ENCODE results near the gene PRKCA. TPM values are rescaled to one million over a fixed set of nuclear protein-coding genes. Genes with fewer than 3 reads are reported as not detected.
A peak's percentile ranks its signal among the peaks of the same experiment; 100 is the strongest.

PRKCA gene
- total and polyA plus RNA-seq, 9 of the 15 experiments (the other 6 are each of a cell fraction or from before 2014, with no cell fraction given) = 3.2 to 33.0 (median 17.8) TPM

DNA sequence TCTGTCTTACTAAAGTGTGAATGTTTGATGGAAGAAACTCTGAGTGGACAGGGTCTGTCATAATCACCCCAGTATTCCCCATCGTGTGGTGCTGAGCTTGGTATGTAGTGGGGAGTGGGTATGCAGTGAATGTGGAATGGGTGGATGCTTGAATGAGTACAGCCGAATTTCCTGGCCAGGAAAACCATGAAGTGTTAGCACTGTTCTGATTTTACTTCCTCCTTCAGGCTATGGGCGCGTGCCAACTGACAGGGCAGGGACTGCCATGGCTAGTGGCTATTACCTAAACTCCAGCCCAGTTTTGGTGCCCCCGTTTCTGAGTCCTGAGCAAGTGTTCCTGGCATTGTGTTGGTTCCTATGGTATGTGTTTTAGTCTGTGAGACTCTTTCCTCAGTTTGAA is 48.6 kb downstream of the PRKCA start (continued):
- TF ChIP-seq CCNT2 (IDR thresholded peaks at IDR 0.05; ENCODE audit: borderline replicate concordance, extremely low read depth, insufficient read length, low read depth, low read length) = no peak
- no peak for TF ChIP-seq RFX5 (IDR thresholded peaks at IDR 0.05; ENCODE audit: low read depth, low read length)
- TF ChIP-seq SETDB1 (IDR thresholded peaks at IDR 0.05; ENCODE audit: low read length) = no peak

DNA sequence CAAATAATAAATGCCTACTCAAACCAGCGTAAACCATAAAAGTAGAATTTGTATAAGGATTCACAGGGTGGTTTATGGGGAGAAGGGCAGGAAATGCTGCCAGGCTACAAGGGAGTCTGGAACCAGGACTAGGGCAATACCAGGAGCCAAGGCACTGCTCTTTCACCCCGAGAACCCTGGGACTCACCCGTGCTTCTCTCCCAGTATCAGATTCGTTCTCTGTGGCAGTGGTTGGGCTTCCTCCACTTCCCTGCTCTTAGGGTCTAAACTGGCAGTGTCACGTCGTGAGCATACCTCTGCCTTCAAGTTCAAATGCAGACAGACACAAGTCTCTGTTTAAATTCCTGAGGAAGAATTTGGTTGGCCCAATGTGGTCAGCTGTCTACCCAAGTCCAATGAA is 49.3 kb downstream of the PRKCA start:
- H3K79me2 ChIP-seq (ENCODE audit: control insufficient read depth, insufficient read depth, low read length) = peaks cover 64% of the 10 kb centered on the region
- no TSS peak for BruUV-seq (replicated peaks)
- H3K9me3 ChIP-seq (replicated peaks; ENCODE audit: control insufficient read depth, insufficient read depth, low read depth, low read length) = no peaks in the 10 kb centered on the region
- intact Hi-C loops (cut with micrococcal nuclease) = no loop called here
- H3K27me3 ChIP-seq (ENCODE audit: control insufficient read depth in 2 of 2, insufficient read depth in 2 of 2, low read length in 2 of 2) = no peaks in the 10 kb centered on the region
- no peak for DNase-seq (ENCODE audit: extremely low read depth in 1 of 4, low spot score in 3 of 4)
- FAIRE-seq = no peak
- peak overlapping the region; percentile 38; the same call in 1 of the 3 replicates for H3K27ac ChIP-seq (ENCODE audit: extremely low read depth, low read depth, low read length)
- no peak overlapping the region for H3K4me3 ChIP-seq
- no peaks in the 10 kb centered on the region for H3K36me3 ChIP-seq (ENCODE audit: control insufficient read depth, insufficient read depth, low read length)
- peaks cover 21 to 53% of the 10 kb centered on the region in 2 experiments for H3K4me1 ChIP-seq (replicated peaks in 1 of 2; ENCODE audit: control insufficient read depth in 2 of 2, insufficient read depth in 2 of 2, low read length in 2 of 2)
- ChIA-PET CTCF (ENCODE audit: low intra/inter-chr PET ratio) (no interaction called here), POLR2A (interaction anchor here (0.6 to 1.4 kb wide), 4 partner anchors 12 to 211 kb away, joined by 3 to 4 read pairs (median 3); no protein-coding TSS in a partner anchor)
- TF ChIP-seq, protein P1, sequence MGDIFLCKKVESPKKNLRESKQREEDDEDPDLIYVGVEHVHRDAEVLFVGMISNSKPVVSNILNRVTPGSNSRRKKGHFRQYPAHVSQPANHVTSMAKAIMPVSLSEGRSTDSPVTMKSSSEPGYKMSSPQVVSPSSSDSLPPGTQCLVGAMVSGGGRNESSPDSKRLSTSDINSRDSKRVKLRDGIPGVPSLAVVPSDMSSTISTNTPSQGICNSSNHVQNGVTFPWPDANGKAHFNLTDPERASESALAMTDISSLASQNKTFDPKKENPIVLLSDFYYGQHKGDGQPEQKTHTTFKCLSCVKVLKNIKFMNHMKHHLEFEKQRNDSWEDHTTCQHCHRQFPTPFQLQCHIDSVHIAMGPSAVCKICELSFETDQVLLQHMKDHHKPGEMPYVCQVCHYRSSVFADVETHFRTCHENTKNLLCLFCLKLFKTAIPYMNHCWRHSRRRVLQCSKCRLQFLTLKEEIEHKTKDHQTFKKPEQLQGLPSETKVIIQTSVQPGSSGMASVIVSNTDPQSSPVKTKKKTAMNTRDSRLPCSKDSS (IDR thresholded peaks at IDR 0.05; ENCODE audit: low read depth, partially characterized antibody) = no peak
- TF ChIP-seq EHMT2 (IDR thresholded peaks at IDR 0.05) (no peak), ZC3H11A (IDR thresholded peaks at IDR 0.05; ENCODE audit: low read depth, low read length) (no peak), SMARCE1 (IDR thresholded peaks at IDR 0.05) (no peak), CBX1 (IDR thresholded peaks at IDR 0.05; ENCODE audit: low read depth) (no peak)
- TF ChIP-seq, protein P2, sequence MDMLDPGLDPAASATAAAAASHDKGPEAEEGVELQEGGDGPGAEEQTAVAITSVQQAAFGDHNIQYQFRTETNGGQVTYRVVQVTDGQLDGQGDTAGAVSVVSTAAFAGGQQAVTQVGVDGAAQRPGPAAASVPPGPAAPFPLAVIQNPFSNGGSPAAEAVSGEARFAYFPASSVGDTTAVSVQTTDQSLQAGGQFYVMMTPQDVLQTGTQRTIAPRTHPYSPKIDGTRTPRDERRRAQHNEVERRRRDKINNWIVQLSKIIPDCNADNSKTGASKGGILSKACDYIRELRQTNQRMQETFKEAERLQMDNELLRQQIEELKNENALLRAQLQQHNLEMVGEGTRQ (CRISPR knock-in tag; IDR thresholded peaks at IDR 0.05) = 0 out of 2 replicates have a peak, but pooled peaks have one; percentile 15
- TF ChIP-seq, protein P3, sequence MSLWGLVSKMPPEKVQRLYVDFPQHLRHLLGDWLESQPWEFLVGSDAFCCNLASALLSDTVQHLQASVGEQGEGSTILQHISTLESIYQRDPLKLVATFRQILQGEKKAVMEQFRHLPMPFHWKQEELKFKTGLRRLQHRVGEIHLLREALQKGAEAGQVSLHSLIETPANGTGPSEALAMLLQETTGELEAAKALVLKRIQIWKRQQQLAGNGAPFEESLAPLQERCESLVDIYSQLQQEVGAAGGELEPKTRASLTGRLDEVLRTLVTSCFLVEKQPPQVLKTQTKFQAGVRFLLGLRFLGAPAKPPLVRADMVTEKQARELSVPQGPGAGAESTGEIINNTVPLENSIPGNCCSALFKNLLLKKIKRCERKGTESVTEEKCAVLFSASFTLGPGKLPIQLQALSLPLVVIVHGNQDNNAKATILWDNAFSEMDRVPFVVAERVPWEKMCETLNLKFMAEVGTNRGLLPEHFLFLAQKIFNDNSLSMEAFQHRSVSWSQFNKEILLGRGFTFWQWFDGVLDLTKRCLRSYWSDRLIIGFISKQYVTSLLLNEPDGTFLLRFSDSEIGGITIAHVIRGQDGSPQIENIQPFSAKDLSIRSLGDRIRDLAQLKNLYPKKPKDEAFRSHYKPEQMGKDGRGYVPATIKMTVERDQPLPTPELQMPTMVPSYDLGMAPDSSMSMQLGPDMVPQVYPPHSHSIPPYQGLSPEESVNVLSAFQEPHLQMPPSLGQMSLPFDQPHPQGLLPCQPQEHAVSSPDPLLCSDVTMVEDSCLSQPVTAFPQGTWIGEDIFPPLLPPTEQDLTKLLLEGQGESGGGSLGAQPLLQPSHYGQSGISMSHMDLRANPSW (CRISPR knock-in tag; IDR thresholded peaks at IDR 0.05) = no peak
- TF ChIP-seq, protein P4, sequence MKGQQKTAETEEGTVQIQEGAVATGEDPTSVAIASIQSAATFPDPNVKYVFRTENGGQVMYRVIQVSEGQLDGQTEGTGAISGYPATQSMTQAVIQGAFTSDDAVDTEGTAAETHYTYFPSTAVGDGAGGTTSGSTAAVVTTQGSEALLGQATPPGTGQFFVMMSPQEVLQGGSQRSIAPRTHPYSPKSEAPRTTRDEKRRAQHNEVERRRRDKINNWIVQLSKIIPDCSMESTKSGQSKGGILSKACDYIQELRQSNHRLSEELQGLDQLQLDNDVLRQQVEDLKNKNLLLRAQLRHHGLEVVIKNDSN (CRISPR knock-in tag; IDR thresholded peaks at IDR 0.05) = peak; percentile 52; the same call in 1 of the 2 replicates
- H3K9ac ChIP-seq (ENCODE audit: insufficient read depth in 1 of 2, low read depth in 2 of 2, low read length in 2 of 2) = no peak overlapping the region; a peak in 1 of 4 replicates
- no peak overlapping the region for H2AFZ ChIP-seq (ENCODE audit: low read depth, low read length)
- no peaks in the 10 kb centered on the region for H4K20me1 ChIP-seq (replicated peaks; ENCODE audit: control insufficient read depth, insufficient read depth, low read length)
- no peak for ATAC-seq
- no peaks in the 10 kb centered on the region for H3K9me1 ChIP-seq (ENCODE audit: control insufficient read depth, insufficient read depth, low read length)
- in situ Hi-C loops (cut with MboI) = no loop called here
- 83% methylated on average over 6 of the region's 6 CpGs for WGBS (ENCODE audit: insufficient coverage, low coverage, missing lambda C conversion rate)
- no peak overlapping the region for H3K4me2 ChIP-seq (ENCODE audit: insufficient read depth, low read length)

Measured in K562 (cell line).